ENCODE results near the gene PRLH.
A peak's percentile ranks its signal among the peaks of the same experiment; 100 is the strongest.

PRLH gene

DNA sequence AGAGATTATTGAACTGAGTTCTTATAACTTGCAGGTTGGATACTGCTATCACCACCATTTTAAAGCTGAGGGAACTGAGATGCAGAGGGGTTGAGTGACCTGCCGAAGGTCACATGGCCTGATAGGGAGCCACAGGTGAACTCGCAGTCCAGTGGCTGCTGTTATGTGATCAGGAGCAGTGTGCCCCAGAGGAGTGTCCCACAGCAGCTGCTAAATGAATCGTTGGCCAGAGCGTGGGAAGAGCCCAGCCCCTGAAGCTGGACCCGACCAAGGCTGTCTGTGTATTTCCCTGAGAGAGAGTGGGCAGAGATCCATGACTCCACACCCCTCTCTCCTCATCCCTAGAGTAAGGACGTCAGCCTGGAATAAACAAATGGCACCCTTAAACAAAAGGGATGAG lies 26.7 kb upstream of the PRLH start:
- DNase-seq (ENCODE audit: low read depth in 1 of 2, low spot score in 1 of 2): no peak

DNA sequence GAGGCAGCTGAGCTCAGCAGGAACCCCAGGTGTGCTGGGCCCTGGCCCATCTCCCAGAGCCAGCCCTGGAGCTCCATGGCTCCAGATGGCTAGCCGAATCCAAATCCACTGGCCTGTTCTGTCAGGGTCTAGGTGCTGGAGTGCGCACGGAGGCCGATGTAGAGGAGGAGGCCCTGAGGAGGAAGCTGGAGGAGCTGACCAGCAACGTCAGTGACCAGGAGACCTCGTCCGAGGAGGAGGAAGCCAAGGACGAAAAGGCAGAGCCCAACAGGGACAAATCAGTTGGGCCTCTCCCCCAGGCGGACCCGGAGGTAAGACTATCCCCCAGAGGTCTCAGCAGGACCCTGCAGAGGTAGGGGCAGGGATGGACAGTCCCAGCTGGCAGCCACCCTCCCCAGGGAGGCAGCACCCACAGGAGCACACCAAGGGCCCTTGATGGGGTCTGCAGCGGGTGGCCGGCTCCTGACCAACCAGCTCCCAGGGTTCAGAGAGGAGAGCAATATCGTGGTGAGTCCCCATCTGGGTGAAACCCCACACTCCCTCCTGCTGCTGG lies 26.1 kb upstream of the PRLH start:
- no peak for DNase-seq (ENCODE audit: low read depth in 1 of 2, low spot score in 1 of 2)

DNA sequence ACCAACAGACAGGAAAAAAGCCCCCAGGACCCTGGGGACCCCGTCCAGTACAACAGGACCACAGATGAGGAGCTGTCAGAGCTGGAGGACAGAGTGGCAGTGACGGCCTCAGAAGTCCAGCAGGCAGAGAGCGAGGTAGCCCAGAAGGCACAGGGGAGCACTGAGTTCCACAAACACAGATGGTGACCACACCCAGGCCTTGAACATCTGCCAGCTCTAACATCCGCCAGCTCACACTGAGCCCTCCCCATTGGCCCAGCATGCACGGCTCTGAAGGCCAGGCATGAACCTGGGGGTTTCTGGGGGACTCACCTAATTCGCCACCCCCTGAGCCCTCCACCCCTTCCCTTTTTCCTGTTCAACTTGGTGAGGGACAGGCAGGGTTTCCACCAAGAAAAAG lies 25.6 kb upstream of the PRLH start:
- DNase-seq (ENCODE audit: low read depth in 1 of 2, low spot score in 1 of 2): no peak

DNA sequence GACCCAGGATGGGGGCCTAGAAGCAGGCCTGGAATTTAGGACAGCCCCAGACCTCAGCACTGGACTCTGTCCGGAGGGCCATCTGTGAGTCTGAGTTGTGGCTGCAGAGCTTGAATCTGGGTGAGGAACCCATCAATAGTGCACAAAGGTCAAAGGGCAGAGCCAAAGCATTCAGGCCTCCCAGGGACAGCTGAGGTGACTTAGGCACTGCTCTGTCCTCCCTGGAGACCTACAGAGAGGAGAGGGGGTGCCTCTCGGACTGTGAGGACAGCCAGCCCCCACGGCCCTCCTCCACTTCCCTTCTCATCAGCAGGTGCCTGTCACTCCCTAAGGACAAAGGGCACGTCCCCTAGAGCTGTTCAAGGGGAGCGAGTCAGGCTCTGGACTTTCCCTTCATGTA lies 25.1 kb upstream of the PRLH start:
- DNase-seq (ENCODE audit: low read depth in 1 of 2, low spot score in 1 of 2): no peak

DNA sequence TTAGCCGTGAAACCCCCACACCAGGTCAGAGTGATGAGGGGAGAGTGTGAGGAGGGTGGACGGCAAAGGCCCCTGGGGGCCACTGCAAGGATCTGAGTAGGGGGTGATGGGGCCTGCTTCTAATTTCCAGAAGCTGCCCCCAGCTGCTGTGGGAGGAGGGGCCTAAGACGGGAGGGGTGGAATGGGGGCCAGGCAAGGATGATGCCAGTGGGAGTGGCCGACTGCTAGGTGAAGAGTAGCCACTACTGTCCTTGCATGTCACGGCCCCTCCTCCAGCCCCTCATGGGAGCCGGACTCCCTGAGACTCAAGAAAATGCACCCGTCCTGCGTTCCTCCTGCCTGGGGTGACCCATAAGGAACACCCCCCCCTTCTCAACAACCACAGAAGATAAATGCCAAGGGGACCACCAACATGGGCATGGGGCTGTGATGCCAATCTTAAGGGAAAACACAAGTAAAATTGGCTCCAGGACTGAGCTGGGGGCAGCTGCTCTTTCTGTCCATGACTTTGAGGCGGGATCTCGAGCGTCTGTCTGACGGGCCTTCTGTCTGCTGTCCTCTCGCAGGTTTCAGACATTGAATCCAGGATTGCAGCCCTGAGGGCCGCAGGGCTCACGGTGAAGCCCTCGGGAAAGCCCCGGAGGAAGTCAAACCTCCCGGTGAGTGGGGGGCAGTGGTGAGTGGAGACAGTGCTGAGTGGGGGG lies 24.2 kb upstream of the PRLH start:
- no peak for DNase-seq (ENCODE audit: low read depth in 1 of 2, low spot score in 1 of 2)

DNA sequence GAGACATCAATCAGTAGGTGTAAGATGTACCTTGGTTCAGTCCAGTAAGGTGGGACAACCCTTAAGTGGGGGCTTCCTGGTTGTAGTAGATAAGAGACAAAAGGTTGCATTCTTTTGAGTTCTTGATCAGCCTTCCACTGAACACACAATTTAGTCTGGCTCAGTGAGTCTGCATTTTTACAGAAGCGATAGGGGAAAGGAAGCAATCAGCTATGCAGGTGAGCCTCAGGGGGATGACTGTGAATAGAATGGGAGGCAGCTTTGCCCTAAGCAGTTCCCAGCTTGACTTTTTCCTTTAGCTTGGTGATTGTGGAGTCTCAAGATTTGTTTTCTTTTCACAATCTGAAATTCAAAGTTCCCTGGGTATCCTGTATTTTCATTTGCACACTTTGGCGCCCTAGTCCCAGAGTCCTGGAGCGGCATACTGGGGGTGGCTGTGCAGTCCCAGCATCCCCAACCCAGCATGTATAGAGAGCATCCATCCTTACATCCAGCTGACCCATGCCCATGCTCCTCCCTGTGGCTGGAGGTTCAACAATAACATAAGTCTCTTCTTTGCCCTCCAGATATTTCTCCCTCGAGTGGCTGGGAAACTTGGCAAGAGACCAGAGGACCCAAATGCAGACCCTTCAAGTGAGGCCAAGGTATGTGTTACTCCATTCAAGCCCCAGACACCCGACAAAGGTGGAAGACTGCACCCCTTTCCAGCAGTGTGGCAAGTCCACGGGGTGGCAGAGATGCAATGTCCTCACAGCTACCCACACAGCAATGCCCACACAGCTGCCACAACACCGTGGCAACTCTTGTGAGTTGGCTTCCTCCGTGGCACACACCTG lies 20.1 kb upstream of the PRLH start:
- DNase-seq (ENCODE audit: low read depth in 1 of 2, low spot score in 1 of 2): no peak

DNA sequence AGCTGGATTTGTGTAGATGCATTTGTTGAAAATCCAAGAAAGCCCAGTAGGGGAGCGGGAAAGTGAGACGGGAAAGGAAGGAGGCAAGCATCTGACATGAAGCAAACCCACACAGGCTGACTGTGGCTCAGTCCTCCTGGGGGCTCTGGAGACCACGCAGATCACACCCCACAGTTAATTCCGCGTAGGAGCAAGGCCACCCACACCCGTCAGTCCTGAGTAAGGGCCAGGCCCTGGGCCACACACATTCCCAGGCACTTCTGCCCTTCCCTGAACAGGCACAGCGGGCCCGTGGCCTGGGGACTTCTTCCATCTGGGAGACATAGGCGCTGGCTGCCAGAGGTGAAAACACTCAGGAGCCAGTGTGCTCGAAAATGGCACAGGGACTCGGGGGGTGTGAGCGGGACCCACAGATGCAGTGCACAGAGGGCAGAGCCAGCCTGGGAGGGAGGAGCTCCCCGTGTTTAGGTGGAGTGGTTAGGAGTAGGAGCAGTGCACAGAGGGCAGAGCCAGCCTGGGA lies 19.4 kb upstream of the PRLH start:
- no peak for DNase-seq (ENCODE audit: low read depth in 1 of 2, low spot score in 1 of 2)

DNA sequence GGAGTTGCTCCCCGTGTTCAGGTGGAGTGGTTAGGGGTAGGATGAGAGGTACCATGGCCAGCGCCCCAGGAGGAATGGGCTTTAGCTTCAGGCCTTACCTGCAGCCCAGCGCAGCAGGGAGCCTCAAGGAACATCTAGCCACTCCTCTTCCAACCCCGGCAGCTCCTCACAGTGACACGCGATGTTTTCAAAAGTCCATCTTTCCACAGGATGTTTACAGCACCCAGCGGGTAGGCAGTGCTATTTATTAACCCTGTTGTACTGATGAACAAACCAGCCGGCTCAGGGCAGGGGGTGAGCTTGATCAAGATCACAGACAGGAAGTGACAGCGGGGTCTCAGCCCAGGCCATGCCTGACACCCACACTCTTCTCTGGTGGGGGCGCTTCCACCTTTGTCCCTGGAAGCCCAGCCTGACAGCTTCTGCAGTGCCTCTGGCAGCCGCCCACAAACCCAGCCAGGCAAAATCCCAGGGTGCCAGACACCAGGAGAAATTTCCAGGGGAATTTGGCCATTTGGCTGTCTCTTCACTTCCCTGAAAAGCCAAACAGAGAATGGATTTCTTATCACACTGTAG lies 18.4 kb upstream of the PRLH start:
- DNase-seq (ENCODE audit: low read depth in 1 of 2, low spot score in 1 of 2): no peak

DNA sequence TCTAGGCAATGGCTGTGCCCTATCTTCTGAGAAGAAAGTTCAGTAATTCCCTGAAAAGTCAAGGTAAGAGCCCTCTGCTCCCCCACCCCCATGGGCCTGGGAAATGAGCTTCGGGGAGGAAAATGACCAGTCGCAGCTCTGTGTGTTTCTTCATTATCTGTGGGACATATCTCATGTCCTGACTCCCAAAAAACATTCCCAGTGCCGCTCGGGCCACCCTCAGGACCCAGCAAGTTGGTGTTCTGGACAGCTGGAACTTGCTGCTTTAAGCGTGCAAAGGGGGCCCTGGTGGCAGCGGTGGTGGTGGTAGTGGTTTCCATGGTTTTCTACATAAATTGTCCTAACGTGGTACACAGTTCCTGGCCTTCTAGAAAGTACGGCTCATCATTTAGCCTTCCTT lies 17.2 kb upstream of the PRLH start:
- no peak for DNase-seq (ENCODE audit: low read depth in 1 of 2, low spot score in 1 of 2)

DNA sequence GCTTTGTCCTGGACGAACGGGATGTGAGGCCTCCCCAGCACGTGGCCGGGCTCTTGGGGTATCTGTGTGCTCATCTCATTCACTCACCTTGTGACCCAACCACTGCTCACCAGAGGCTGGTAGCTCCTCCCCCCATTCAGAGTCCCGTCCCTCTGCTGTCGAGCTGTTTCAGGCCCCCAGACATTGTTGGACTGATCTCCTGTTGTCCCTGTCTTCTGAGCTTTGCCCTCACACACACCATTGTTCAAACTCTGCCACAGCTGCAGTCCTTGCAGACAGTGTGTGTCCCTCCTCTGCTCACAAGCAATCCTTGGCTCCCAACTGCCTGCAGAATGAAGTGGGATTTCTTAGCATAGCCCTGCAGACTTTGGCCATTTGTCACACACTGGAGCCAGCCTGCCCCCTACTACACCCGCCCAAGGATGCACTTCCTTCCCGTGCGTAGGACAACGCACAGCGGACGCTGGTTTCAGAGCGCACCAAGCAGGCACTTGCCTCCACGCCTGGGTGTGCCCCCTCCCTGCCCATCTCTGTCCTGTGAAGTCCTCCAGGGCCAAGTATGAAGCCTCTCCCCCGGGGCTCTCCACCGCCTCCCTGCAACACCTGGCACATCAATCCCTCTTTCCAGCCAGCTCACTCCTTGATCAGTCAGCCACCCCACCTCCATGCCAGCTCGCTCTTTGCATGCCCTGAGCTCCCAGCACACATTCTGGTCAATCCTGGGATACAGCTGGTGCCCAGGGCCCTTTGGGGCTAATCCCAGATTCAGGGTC lies 16.5 kb upstream of the PRLH start:
- DNase-seq (ENCODE audit: low read depth in 1 of 2, low spot score in 1 of 2): no peak

DNA sequence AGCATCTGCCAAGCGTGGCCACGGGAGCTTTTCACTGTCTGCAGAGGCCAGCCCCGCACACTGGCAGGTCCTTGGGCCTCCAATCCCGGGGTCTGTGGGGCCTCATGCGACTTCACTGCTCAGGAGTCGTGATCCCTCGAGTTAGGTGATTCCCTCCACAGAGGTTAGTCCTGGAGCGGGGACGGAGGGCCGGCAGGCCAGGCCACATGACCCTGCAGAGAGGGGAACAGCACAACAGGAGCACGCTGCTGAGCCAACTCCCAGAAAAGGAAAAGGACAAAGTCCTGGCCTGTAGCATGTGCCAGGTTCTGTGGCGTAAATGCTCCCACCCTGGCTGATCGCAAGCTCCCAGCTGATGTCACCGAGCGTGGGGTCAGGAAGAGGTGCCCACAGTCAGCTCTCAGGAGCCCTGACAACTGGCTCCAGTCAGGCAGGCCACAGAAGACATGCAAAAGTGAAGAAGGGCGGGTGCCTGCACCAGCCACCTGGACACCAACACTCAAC lies 15.3 kb upstream of the PRLH start:
- no peak for DNase-seq (ENCODE audit: low read depth in 1 of 2, low spot score in 1 of 2)

DNA sequence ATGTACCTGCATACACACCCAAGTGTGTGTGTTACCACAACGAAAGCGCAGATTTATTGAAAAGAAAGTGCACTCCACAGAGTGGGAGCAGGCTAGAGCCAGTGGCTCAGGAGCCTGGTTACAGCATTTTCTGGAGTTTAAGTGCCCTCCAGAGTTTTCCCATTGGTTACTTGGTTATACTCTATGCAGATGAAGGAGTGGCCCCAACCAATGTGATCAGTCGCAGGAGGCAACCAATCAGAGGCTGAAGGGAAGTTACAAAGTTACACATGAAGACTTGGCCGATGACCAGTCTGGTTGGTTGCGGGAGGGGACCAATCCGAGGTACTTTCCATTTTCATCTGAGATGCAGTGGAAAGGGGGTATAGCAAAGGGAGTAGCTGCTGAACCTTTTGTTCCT lies 13.5 kb upstream of the PRLH start:
- no peak for DNase-seq (ENCODE audit: low read depth in 1 of 2, low spot score in 1 of 2)

DNA sequence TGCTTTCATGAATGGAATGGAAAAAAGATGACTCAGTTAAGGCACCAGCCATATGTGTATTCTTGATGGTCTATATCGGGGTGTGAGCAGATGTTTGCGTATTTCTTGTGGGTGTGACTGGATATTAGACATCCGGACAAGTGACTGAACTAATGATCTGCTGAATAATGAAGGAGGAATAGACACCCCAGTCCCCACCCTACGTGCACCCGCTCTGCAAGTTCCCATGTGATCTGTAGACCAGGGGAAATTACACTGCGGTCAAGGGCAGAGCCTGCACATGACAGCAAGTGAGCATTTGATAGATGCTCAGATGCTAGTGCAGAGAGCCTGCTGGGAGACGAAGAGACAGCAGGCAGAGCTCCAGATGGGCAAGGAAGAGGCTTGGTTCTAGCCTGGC lies 12.4 kb upstream of the PRLH start:
- no peak for DNase-seq (ENCODE audit: low read depth in 1 of 2, low spot score in 1 of 2)

DNA sequence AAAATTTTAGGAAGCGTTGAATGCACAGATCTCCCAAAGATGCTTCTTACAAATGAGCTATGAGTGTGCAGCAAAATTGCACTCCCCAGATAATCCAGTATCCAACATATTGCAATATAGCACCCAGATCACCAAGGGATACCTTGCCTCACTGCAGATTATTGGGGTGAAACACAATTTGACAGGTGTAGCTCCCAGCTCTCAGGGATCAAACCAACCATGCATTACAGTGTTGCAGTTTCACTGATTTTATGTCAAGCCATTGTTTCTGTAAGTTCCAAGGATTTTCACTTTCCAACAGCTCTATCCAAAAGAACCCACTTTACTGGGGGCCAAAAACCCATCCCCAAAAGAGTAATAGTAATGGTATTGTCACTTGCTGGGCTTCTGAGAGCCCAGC lies 10.8 kb upstream of the PRLH start:
- DNase-seq (ENCODE audit: low read depth in 1 of 2, low spot score in 1 of 2): no peak

DNA sequence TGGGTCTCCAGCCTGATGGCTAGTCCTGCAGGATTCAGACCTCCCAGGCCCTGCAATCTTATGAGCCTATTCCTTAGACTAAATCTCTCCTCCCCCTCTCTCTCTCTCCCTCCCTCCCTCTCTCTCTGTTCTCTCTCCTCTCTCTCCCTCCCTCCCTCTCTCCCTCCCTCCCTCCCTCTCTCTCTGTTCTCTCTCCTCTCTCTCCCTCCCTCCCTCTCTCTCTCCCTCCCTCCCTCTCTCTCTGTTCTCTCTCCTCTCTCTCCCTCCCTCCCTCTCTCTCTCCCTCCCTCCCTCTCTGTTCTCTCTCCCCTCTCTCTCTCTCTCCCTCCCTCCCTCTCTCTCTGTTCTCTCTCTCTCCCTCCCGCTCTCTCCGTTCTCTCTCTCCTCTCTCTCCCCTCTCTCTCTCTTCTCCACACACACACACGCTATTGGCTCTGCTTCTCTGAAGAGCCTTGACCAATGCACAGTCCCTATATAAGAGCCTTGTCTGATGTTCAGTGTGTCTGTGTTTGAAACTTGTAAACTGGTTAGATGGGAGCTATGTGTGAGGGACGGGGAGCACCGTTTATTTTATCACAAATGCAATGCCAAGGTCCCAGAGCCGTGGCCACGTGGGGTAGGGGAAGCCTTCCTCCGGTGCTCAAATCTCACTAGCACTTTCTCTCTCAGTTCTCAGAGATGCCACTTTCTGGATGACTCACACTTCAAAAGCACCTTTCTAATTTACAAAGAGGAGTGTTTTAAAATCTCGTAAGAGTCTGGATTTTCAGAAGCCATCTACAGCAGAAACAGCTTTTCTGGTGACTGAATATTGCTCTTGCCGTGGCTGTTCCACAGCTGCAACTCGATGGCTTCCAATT lies 9.4 kb upstream of the PRLH start:
- peak in 1 of 2 donors; percentile 19 for DNase-seq (ENCODE audit: low read depth in 1 of 2, low spot score in 1 of 2)

DNA sequence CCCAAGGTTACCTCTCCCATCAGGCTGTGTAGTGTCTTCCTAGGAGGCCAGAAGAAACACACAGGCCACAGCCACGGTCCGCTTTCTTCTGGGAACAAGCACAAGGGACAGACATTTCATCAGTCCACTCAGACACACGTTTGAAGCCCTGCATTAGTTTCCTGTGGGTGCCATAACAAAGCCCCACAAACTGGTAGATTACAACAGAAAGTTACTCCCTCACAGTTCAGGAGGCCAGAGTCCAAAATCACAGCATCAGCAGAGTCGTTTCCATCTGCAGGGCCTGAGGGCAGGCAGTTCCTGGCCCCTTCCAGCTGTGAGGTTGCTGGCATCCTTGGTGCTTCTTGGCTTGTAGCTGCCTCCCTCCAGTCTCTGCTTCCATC lies 8.8 kb upstream of the PRLH start:
- no peak for DNase-seq (ENCODE audit: low read depth in 1 of 2, low spot score in 1 of 2)

DNA sequence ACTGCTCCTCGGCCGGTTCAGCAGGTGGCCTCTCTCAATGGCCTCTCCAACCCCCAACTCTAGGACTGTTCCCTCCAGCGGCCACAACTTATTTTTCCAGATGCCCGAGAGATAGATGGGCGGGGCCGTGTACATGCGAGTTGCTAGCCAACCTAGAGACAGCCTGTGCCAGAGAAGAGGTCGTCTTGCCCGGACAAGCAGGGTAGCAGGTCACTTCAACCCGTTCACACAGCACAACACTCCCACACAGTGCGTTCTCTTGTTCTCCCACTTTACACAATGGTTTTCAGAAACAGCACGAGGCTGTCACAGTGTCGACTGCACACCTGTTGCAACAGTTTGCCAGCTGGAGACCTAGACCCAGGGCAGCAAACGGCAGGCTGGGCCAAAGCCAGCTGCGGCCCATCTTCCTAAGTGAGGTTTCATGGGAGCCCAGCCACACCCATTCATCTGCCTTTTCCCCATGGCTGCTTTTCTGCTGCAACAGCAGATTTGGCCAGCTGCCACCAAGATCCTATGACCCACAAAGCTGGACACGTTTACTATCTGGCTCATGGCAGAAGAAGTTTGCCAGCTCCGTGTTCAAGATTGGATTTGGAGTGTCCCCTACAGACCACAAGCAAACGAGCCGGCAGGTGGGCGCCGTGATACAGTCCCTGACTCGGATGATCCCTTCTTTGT lies 7.3 kb upstream of the PRLH start:
- no peak for DNase-seq (ENCODE audit: low read depth in 1 of 2, low spot score in 1 of 2)

DNA sequence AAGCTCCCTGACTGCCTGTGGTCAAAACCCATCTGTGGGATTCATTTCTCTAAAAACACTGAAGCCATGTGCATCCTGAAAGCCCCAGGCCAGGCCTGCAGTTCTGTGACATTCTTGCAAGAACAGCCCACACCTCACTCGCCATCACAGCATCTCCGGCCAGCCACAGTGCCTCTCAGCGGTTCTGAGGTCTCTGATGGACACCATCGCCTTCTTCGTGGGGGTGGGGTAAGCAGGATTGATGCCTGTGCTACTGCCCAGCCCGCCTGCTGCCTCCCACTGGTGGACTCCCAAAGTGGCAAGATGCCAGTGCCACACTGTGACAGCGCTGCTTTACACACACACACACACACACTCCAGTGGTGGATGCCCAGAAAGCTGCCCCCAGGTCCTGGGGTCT lies 5.2 kb upstream of the PRLH start:
- DNase-seq (ENCODE audit: low read depth in 1 of 2, low spot score in 1 of 2): no peak

DNA sequence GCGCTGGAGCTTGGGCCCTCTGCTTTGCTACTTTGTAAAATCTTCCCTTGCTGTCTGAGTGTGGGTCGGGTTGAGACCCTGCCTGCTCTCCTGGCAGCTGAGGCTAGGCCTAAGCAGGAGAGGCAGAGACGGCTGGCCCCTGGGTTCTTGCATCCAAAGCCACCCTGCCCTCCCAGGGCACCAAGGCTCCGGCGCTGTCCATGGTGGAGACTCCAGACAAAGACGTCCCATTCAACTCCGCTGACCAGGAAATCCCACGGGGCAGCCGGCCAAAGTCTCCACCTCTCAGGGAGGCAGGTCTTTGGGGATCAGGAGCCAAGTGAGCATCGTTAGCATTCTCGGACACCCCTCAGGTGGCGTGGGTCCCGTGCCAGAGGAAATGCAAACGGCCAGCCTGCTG lies 2.6 kb upstream of the PRLH start:
- no peak for DNase-seq (ENCODE audit: low read depth in 1 of 2, low spot score in 1 of 2)

Measured in stimulated activated CD4-positive, alpha-beta T cell treated with anti-CD3 and anti-CD28 coated beads, Interleukin-15, amount 100 ng/mL, for 1 hour (primary cell).